KOPT-K1 (cell line): Measurements from ENCODE around the gene DHRS1.

Experiments
- H3K27ac ChIP-seq: fragments of 200-600 bp; sonication (generic); 2 replicates; pipeline ENCODE4 v1.5.1; 2016; ENCODE audit warnings: antibody characterized with exemption, mild to moderate bottlenecking, low read depth, low read length; ENCODE audit not compliant: poor library complexity, severe bottlenecking
- H3K36me3 ChIP-seq: fragments of 200-600 bp; sonication (generic); 2 replicates; pipeline ENCODE4 v1.5.1; 2017; ENCODE audit warnings: antibody characterized with exemption, mild to moderate bottlenecking, low read length, moderate library complexity; ENCODE audit not compliant: insufficient read depth
- H3K9me3 ChIP-seq: fragments of 200-600 bp; sonication (generic); 2 replicates; pipeline ENCODE4 v1.5.1; 2017; ENCODE audit warnings: antibody characterized with exemption, low read length, mild to moderate bottlenecking; ENCODE audit not compliant: insufficient read depth, poor library complexity, severe bottlenecking

DHRS1 gene

GRCh38 chr14:24316597-24316950, 17.0 kb upstream of the DHRS1 start:
- no peaks in the 10 kb centered on the region for H3K9me3 ChIP-seq
- H3K27ac ChIP-seq, result no peak overlapping the region
- H3K36me3 ChIP-seq, result peaks cover 20% of the 10 kb centered on the region

GRCh38 chr14:24315807-24316596, 16.4 kb upstream of the DHRS1 start:
- H3K27ac ChIP-seq, result no peak overlapping the region
- peaks cover 25% of the 10 kb centered on the region for H3K36me3 ChIP-seq
- H3K9me3 ChIP-seq, result no peaks in the 10 kb centered on the region

- Histone ChIP-seq H3K9me3 (no peaks in the 10 kb centered on the region), H3K27ac (no peak overlapping the region), H3K36me3 (peaks cover 29% of the 10 kb centered on the region)
Measured at GRCh38 chr14:24315243-24315806, 15.7 kb upstream of the DHRS1 start.

- no peaks in the 10 kb centered on the region for H3K9me3 ChIP-seq
- peaks cover 36% of the 10 kb centered on the region for H3K36me3 ChIP-seq
- H3K27ac ChIP-seq, result no peak overlapping the region
Measured at GRCh38 chr14:24314377-24315193, 15.0 kb upstream of the DHRS1 start.

- no peak overlapping the region for H3K27ac ChIP-seq
- no peaks in the 10 kb centered on the region for H3K9me3 ChIP-seq
- peaks cover 43% of the 10 kb centered on the region for H3K36me3 ChIP-seq
Measured at GRCh38 chr14:24313913-24314312, 14.3 kb upstream of the DHRS1 start.

- Histone ChIP-seq H3K27ac (no peak overlapping the region), H3K9me3 (no peaks in the 10 kb centered on the region), H3K36me3 (peaks cover 50% of the 10 kb centered on the region)
Measured at GRCh38 chr14:24312736-24313507, 13.3 kb upstream of the DHRS1 start.

GRCh38 chr14:24311837-24312615, 12.4 kb upstream of the DHRS1 start:
- Histone ChIP-seq H3K36me3 (peaks cover 58% of the 10 kb centered on the region), H3K27ac (no peak overlapping the region)

GRCh38 chr14:24310646-24311604, 11.3 kb upstream of the DHRS1 start, which contains the start of gene LTB4R:
TSS of gene LTB4R (plus strand) at chr14:24311502. CDS start at chr14:24315652, 4,150 bp downstream.
- H3K9me3 ChIP-seq, result no peaks in the 10 kb centered on the region
- H3K27ac ChIP-seq, result no peak within 1 kb of the TSS
- peaks cover 69% of the 10 kb centered on the region for H3K36me3 ChIP-seq

More at GRCh38 chr14:24311837-24312615, 12.4 kb upstream of the DHRS1 start:
- H3K9me3 ChIP-seq, result no peaks in the 10 kb centered on the region

- H3K36me3 ChIP-seq, result peaks cover 76% of the 10 kb centered on the region
- H3K9me3 ChIP-seq, result no peaks in the 10 kb centered on the region
- no peak overlapping the region for H3K27ac ChIP-seq
Measured at GRCh38 chr14:24310265-24310645, 10.7 kb upstream of the DHRS1 start.

- no peak within 1 kb of the TSS for H3K27ac ChIP-seq
- H3K36me3 ChIP-seq, result peaks cover 82% of the 10 kb centered on the region
- no peaks in the 10 kb centered on the region for H3K9me3 ChIP-seq
Measured at GRCh38 chr14:24309538-24310264, 10.1 kb upstream of the DHRS1 start, which contains the start of gene LTB4R2. TSS of gene LTB4R2 (plus strand) at chr14:24310140. CDS start at chr14:24310665, 525 bp downstream.

GRCh38 chr14:24308342-24309124, 9.0 kb upstream of the DHRS1 start:
- Histone ChIP-seq H3K9me3 (no peaks in the 10 kb centered on the region), H3K36me3 (peaks cover 86% of the 10 kb centered on the region), H3K27ac (no peak overlapping the region)
